CD1c-positive myeloid dendritic cell (primary cell): ENCODE data around the gene GSC2.
"Not testable (repeated sequence)": the region's sequence is repeated elsewhere in the genome, so short reads cannot be mapped to it uniquely, and the experiment has no call there.

Experiments
- DNase-seq: peaks from one replicate; pipeline ENCODE4 v3.0.0-alpha.2; 2016; ENCODE audit errors: extremely low spot score

GSC2 gene

GRCh38 chr22:19178065-19178656, 28.1 kb upstream of the GSC2 start:
- peak; percentile 56 for DNase-seq

- no peak for DNase-seq
Observed at GRCh38 chr22:19177164-19178064, 27.3 kb upstream of the GSC2 start.

GRCh38 chr22:19176732-19177131, 26.6 kb upstream of the GSC2 start:
- no peak for DNase-seq

- no peak for DNase-seq
Observed at GRCh38 chr22:19176175-19176643, 26.1 kb upstream of the GSC2 start.

GRCh38 chr22:19175602-19176174, 25.6 kb upstream of the GSC2 start:
- no peak for DNase-seq

- DNase-seq = no peak
Observed at GRCh38 chr22:19175026-19175601, 25.0 kb upstream of the GSC2 start.

GRCh38 chr22:19174106-19175025, 24.3 kb upstream of the GSC2 start:
- DNase-seq = peak; percentile 68

- no peak for DNase-seq
Observed at GRCh38 chr22:19173047-19174035, 23.2 kb upstream of the GSC2 start.

- no peak for DNase-seq
Observed at GRCh38 chr22:19172213-19173046, 22.3 kb upstream of the GSC2 start.

- DNase-seq = no peak
Observed at GRCh38 chr22:19169947-19170318, 19.8 kb upstream of the GSC2 start.

- DNase-seq = no peak
Observed at GRCh38 chr22:19169002-19169946, 19.2 kb upstream of the GSC2 start.

GRCh38 chr22:19168088-19168890, 18.2 kb upstream of the GSC2 start:
- DNase-seq = no peak

- no peak for DNase-seq
Observed at GRCh38 chr22:19167106-19167869, 17.2 kb upstream of the GSC2 start.

GRCh38 chr22:19166421-19166820, 16.3 kb upstream of the GSC2 start:
- DNase-seq = no peak

GRCh38 chr22:19164425-19164824, 14.3 kb upstream of the GSC2 start:
- no peak for DNase-seq

GRCh38 chr22:19158649-19159048, 8.6 kb upstream of the GSC2 start:
- DNase-seq = not testable (repeated sequence)
